Measurements from ENCODE around the gene MBD3. TPM values are rescaled to one million over a fixed set of nuclear protein-coding genes. Genes with fewer than 3 reads are reported as not detected.
"Not testable (repeated sequence)": the region's sequence is repeated elsewhere in the genome, so short reads cannot be mapped to it uniquely, and the experiment has no call there.

Gene MBD3
- total and polyA plus RNA-seq, 2 experiments from 2014 or later = 93.3 to 171 TPM

DNA sequence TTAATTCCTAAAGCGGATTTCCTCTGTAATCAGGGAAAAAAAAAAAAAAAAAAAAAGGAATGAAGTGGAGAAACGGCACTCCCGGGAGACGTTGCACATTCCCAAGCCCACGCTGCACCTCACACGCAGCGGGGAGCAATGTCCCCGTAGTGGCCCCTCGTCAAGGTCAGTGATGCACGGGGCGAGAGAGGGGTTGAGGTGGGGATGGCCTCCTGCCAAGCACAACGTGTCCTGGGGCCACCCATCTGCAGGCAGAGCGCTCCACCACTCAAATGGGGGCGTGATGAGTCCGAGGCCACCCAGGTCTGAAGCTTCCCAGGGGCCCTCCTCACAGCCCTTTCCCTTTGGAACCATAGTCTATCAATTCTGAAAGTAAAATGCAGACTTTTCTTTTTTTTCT lies 53.7 kb downstream of the MBD3 start:
- TF ChIP-seq, protein P1, sequence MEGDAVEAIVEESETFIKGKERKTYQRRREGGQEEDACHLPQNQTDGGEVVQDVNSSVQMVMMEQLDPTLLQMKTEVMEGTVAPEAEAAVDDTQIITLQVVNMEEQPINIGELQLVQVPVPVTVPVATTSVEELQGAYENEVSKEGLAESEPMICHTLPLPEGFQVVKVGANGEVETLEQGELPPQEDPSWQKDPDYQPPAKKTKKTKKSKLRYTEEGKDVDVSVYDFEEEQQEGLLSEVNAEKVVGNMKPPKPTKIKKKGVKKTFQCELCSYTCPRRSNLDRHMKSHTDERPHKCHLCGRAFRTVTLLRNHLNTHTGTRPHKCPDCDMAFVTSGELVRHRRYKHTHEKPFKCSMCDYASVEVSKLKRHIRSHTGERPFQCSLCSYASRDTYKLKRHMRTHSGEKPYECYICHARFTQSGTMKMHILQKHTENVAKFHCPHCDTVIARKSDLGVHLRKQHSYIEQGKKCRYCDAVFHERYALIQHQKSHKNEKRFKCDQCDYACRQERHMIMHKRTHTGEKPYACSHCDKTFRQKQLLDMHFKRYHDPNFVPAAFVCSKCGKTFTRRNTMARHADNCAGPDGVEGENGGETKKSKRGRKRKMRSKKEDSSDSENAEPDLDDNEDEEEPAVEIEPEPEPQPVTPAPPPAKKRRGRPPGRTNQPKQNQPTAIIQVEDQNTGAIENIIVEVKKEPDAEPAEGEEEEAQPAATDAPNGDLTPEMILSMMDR (IDR thresholded peaks at IDR 0.05; ENCODE audit: low read depth, low read length) = no peak
- Histone ChIP-seq H3K4me3 (no peak overlapping the region), H3K4me1 (ENCODE audit: low read depth) (no peaks in the 10 kb centered on the region), H3K36me3 (no peaks in the 10 kb centered on the region), H3K27me3 (peaks cover 3% of the 10 kb centered on the region), H3K9me3 (ENCODE audit: low read depth) (no peaks in the 10 kb centered on the region), H3K27ac (no peak overlapping the region)
- DNase-seq (ENCODE audit: low read depth in 1 of 2, low spot score in 1 of 2) = peak in 1 of 2 donors; percentile 25

DNA sequence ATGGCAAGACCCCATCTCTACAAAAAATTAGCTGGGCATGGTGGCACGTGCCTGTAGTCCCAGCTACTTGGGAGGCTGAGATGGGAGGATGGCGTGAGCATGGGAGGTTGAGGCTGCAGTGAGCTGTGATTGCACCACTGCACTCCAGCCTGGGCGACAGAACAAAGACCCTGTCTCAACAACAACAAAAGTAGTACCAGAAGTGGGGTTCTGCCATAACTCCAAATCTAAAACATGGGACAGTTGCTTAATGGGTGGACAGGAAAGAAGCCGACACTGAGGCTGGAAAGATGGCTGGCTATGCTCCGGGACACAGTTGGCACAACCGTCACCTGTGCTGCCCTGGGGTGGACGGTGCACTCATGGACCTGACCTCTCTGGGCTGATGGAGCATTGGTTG lies 57.0 kb downstream of the MBD3 start:
- DNase-seq (ENCODE audit: low read depth in 1 of 2, low spot score in 1 of 2); H3K9me3 ChIP-seq (ENCODE audit: low read depth); H3K27ac ChIP-seq; H3K4me1 ChIP-seq (ENCODE audit: low read depth); H3K4me3 ChIP-seq; H3K36me3 ChIP-seq; H3K27me3 ChIP-seq: not testable (repeated sequence)

DNA sequence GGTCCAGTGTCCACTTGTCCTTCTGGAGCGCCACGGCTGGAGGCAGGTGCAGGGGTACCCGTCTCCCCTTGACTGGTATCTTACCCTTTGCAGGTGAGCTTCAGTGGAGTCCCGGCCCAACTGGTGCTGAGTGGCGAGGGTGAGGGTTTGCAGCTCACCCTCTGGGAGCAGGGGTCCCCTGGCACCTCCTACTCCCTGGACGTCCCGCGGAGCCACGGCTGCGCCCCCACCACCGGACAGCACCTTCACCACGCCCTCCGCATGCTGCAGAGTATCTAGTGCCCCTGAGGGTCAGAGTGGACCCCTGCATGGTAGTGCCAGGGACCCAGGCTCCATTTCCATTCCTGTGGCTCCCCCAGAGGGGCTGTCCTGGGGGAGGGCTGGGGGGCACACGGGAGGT lies 57.7 kb downstream of the MBD3 start:
- no peaks in the 10 kb centered on the region for H3K4me1 ChIP-seq (ENCODE audit: low read depth)
- DNase-seq (ENCODE audit: low read depth in 1 of 2, low spot score in 1 of 2) = no peak
- no peak overlapping the region for H3K4me3 ChIP-seq
- no peaks in the 10 kb centered on the region for H3K36me3 ChIP-seq
- TF ChIP-seq, protein P1 (IDR thresholded peaks at IDR 0.05; ENCODE audit: low read depth, low read length) = no peak
- H3K27ac ChIP-seq = no peak overlapping the region
- H3K9me3 ChIP-seq (ENCODE audit: low read depth) = no peaks in the 10 kb centered on the region
- H3K27me3 ChIP-seq = peaks cover 8% of the 10 kb centered on the region

DNA sequence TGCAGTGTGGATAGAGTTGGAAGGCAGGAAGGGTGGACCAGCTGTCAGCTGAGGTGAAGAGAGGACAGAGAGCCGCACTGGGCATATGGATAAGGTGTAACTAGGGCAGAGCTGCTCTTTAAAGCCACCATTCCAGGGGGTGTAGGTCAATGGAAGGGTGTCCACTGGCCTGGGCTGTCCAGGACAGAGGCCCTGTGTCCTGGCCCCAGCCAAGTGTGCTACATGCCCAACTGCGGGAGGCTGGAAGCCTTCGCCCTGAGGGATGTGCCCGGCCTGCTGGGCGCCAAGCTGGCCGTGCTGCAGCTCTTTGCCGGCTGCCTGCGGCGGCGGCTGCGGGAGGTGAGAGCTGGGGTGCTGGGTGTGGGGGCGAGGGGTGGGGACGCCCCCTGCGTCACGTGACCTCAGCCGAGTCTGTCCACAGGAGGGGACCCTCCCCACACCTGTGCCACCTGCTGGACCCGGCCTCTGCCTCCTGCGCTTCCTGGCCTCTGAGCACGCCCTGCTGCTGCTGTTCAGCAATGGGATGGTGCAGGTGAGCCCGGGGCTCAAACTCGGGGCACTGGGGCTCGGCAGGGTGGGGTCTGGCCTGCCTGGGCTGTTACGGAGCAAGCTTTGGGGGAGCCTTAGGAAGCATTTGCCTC lies 59.0 kb downstream of the MBD3 start:
- Histone ChIP-seq H3K27ac (no peak overlapping the region), H3K4me3 (no peak overlapping the region), H3K4me1 (ENCODE audit: low read depth) (no peaks in the 10 kb centered on the region), H3K27me3 (peaks cover 20% of the 10 kb centered on the region), H3K9me3 (ENCODE audit: low read depth) (no peaks in the 10 kb centered on the region), H3K36me3 (no peaks in the 10 kb centered on the region)
- TF ChIP-seq, protein P1 (IDR thresholded peaks at IDR 0.05; ENCODE audit: low read depth, low read length) = no peak
- DNase-seq (ENCODE audit: low read depth in 1 of 2, low spot score in 1 of 2) = no peak

DNA sequence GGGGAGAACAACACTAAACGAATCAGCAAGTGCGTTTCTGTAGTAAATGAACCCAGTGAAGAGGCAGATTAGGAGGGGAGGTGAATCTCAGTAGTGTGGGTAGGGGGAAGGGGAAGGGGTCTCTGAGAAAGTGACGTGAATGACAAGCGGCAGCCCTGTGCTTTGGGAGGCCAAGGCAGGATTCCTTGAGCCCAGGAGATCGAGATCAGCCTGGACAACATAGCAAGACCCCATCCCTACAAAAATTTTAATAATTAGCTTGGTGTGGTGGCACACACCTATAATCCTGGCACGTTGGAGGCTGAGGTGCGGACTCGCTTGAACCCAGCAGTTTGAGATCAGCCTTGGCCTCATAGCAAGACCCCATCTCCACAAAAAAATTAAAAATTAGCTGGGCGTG lies 60.7 kb downstream of the MBD3 start:
- TF ChIP-seq, protein P1 (IDR thresholded peaks at IDR 0.05; ENCODE audit: low read depth, low read length) = no peak
- peaks cover 31% of the 10 kb centered on the region for H3K27me3 ChIP-seq
- H3K36me3 ChIP-seq = no peaks in the 10 kb centered on the region
- no peak overlapping the region for H3K4me3 ChIP-seq
- no peaks in the 10 kb centered on the region for H3K9me3 ChIP-seq (ENCODE audit: low read depth)
- no peak overlapping the region for H3K27ac ChIP-seq
- DNase-seq (ENCODE audit: low read depth in 1 of 2, low spot score in 1 of 2) = no peak
- no peaks in the 10 kb centered on the region for H3K4me1 ChIP-seq (ENCODE audit: low read depth)

DNA sequence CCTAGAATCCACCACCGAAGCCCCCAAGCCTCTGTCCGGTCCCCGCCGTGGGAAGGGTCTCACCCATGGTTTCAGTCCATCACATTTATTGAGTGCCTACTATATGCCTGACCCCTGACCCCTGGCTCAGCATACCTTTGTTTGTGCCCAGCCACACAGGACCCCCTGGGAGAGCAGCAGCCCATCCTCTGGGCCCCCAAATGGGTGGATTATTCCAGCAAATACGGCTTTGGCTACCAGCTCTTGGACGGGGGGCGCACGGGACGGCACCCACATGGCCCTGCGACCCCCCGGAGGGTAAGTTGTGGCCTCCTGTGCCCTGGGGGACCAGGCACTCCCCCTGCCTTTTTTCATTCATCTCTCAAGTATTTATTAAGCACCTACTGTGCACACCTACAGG lies 61.1 kb downstream of the MBD3 start:
- H3K9me3 ChIP-seq (ENCODE audit: low read depth) = no peaks in the 10 kb centered on the region
- H3K36me3 ChIP-seq = no peaks in the 10 kb centered on the region
- H3K4me3 ChIP-seq = no peak overlapping the region
- peaks cover 36% of the 10 kb centered on the region for H3K27me3 ChIP-seq
- TF ChIP-seq, protein P1 (IDR thresholded peaks at IDR 0.05; ENCODE audit: low read depth, low read length) = no peak
- no peak overlapping the region for H3K27ac ChIP-seq
- DNase-seq (ENCODE audit: low read depth in 1 of 2, low spot score in 1 of 2) = no peak
- H3K4me1 ChIP-seq (ENCODE audit: low read depth) = no peaks in the 10 kb centered on the region

DNA sequence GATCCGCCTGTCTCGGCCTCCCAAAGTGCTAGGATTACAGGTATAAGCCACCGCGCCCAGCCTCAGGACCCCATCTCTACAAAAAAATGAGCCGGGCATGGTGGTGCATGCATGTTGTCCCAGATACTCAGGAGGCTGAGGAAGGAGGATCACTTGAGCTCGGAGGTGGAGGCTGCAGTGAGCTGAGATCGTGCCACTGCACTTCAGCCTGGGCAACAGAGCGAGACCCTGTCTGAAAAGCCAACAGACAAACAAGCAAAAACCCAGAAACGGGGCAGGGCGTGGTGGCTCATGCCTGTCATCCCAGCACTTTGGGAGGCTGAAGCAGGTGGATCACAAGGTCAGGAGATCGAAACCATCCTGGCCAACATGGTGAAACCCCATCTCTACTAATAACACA lies 61.8 kb downstream of the MBD3 start:
- not testable (repeated sequence) for DNase-seq (ENCODE audit: low read depth in 1 of 2, low spot score in 1 of 2); H3K4me3 ChIP-seq; H3K27ac ChIP-seq; H3K9me3 ChIP-seq (ENCODE audit: low read depth); H3K4me1 ChIP-seq (ENCODE audit: low read depth); H3K36me3 ChIP-seq
- peaks cover 43% of the 10 kb centered on the region for H3K27me3 ChIP-seq

All from cardiac muscle cell (in vitro differentiated cells and primary cell).